Caco-2 (cell line): ENCODE data around the gene TAF15. TPM values are rescaled to one million over a fixed set of nuclear protein-coding genes. Genes with fewer than 3 reads are reported as not detected.

ENCODE experiments used
- BruUV-seq: library from RNA; stranded (reverse); fragments of 400-500 nt; replicated peaks from 2 replicates; lab custom pipeline; 2021; lab: Mats Ljungman, UMichigan
- CTCF ChIA-PET: fragments of 300-600 bp; sonication (Branson Sonifier 250); formaldehyde crosslinking; loops from one replicate; lab custom pipeline; 2022; ENCODE audit warnings: antibody characterized with exemption; lab: Charles Lee
- POLR2A ChIA-PET: fragments of 300-600 bp; sonication (Branson Sonifier 250); formaldehyde crosslinking; loops from one replicate; lab custom pipeline; 2022; ENCODE audit warnings: antibody characterized with exemption; lab: Charles Lee
- DNase-seq, 2 experiments: peaks; one replicate each; pipeline versions ENCODE4 v3.0.0 to v3.0.0-alpha.2; 2020 to 2022
- H3K27me3 ChIP-seq: replicated peaks from 2 replicates; pipeline ENCODE4 v1.6.0; 2011; ENCODE audit warnings: low read length; ENCODE audit not compliant: control insufficient read depth, insufficient read depth
- H3K36me3 ChIP-seq: 2 replicates; pipeline ENCODE4 v1.5.1; 2011; ENCODE audit warnings: low read length; ENCODE audit not compliant: control insufficient read depth, insufficient read depth
- H3K4me1 ChIP-seq: fragments of 250-450 bp; sonication (Bioruptor Pico); 2 replicates; pipeline ENCODE4 v1.5.1; 2020; ENCODE audit warnings: mild to moderate bottlenecking
- H3K4me3 ChIP-seq: 2 replicates; pipeline ENCODE4 v1.5.1; 2011; ENCODE audit warnings: low read depth, mild to moderate bottlenecking, control low read depth, low read length
- H3K9me3 ChIP-seq: fragments of 250-450 bp; sonication (Bioruptor Pico); 2 replicates; pipeline ENCODE4 v1.5.1; 2020; ENCODE audit warnings: mild to moderate bottlenecking, moderate library complexity
- H3K27ac Mint-ChIP-seq: one replicate; pipeline ENCODE4 v1.8.0; 2022; ENCODE audit warnings: mixed read lengths; ENCODE audit not compliant: unreplicated experiment
- H3K27me3 Mint-ChIP-seq: one replicate; pipeline ENCODE4 v1.8.0; 2022; ENCODE audit warnings: mixed read lengths; ENCODE audit not compliant: insufficient read depth, unreplicated experiment
- H3K36me3 Mint-ChIP-seq: one replicate; pipeline ENCODE4 v1.8.0; 2022; ENCODE audit warnings: mild to moderate bottlenecking, mixed read lengths; ENCODE audit not compliant: insufficient read depth, unreplicated experiment
- H3K4me1 Mint-ChIP-seq: one replicate; pipeline ENCODE4 v1.8.0; 2022; ENCODE audit warnings: low read depth, mixed read lengths; ENCODE audit not compliant: unreplicated experiment
- H3K4me3 Mint-ChIP-seq: one replicate; pipeline ENCODE4 v1.8.0; 2022; ENCODE audit warnings: mild to moderate bottlenecking, moderate library complexity, mixed read lengths; ENCODE audit not compliant: unreplicated experiment
- H3K9me3 Mint-ChIP-seq: one replicate; pipeline ENCODE4 v1.8.0; 2022; ENCODE audit warnings: mixed read lengths; ENCODE audit not compliant: unreplicated experiment
- CTCF ChIP-seq, 2 experiments: fragments of 200-600 bp in 1 of 2; IDR thresholded peaks; 1 replicate in 1 of 2; 2 replicates in 1 of 2; pipeline versions ENCODE4 v1.5.1 to v1.8.0; 2011 to 2022; ENCODE audit warnings: antibody characterized with exemption in 1 of 2, control low read depth in 1 of 2, inconsistent platforms in 1 of 2, low read depth in 1 of 2, low read length in 1 of 2, mild to moderate bottlenecking in 1 of 2, moderate library complexity in 1 of 2; ENCODE audit not compliant: insufficient read depth in 1 of 2, severe bottlenecking in 1 of 2, unreplicated experiment in 1 of 2
- intact Hi-C: fragments of 100-400 bp; cut with micrococcal nuclease; formaldehyde crosslinking; loops from one replicate; pipeline ENCODE4 v1.10.0; 2022; ENCODE audit not compliant: unreplicated experiment
- total RNA-seq: library from RNA; stranded (reverse); gene quantifications from 2 replicates; pipeline ENCODE4 v1.2.3, GENCODE V29; 2022

TAF15 gene
- total RNA-seq, 1 experiment from 2014 or later: 350 TPM

DNA sequence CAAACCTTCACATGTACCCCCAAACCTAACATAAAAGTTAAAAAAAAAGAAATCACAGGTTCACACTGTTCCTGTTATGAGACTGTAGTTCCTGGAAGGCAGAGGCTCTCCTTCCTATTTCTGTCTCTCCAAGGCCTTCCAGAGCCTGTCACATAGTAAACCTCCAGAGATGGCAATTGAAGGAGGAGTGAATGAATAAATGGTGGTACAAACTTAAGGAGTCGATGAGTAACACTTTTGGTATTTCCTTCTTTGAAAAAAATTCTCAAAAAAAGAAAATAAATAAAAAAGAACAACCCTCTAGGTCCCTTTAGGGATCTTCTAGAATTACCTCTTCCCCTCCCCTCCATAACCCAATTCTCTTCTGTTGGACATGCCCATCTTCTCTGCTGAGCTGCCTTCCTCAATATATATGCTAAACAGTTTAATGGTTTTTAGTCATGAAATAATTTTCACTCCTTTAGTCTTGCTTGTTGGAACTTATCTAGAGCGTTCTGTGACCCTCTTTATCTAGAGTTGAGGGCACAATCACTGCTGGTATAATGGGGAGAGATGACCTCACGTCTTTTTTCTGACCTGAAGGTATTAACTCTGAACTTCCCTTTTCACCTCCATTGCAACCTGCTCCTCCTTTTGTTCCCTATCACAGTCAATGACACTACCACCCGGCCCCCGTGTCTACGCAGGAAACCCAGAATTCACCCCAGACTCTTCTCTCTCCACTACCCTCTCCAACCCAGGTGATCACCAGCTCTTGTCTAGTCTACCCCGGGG, 1.7 kb upstream of the TAF15 start:
- ChIA-PET CTCF (interaction anchor here (1.1 to 2.4 kb wide), 5 partner anchors 11 to 60 kb away, joined by 3 to 83 read pairs (median 5); no protein-coding TSS in a partner anchor), POLR2A (no interaction called here)
- H3K27me3 Mint-ChIP-seq: no peaks in the 10 kb centered on the region
- no peaks in the 10 kb centered on the region for H3K9me3 Mint-ChIP-seq
- peak overlapping the region; percentile 92 for H3K4me3 Mint-ChIP-seq
- DNase-seq: no peak
- no peaks in the 10 kb centered on the region for H3K36me3 ChIP-seq
- H3K27me3 ChIP-seq: no peaks in the 10 kb centered on the region
- peaks cover 30% of the 10 kb centered on the region for H3K36me3 Mint-ChIP-seq
- H3K4me3 ChIP-seq: no peak overlapping the region
- no TSS peak for BruUV-seq
- TF ChIP-seq CTCF (IDR thresholded peaks at IDR 0.05; ENCODE audit: insufficient read depth in 1 of 2, low read depth in 1 of 2, low read length in 1 of 2, severe bottlenecking in 1 of 2, unreplicated experiment in 1 of 2): no peak
- peak overlapping the region; percentile 99 for H3K27ac Mint-ChIP-seq
- no peaks in the 10 kb centered on the region for H3K9me3 ChIP-seq
- peaks cover 21% of the 10 kb centered on the region for H3K4me1 Mint-ChIP-seq
- intact Hi-C loops: loop anchor here (2.0 kb wide), 1 partner anchor 221 kb away; the partner anchor contains the start of gene AP2B1
- peaks cover 12% of the 10 kb centered on the region; the same call in 1 of the 2 replicates for H3K4me1 ChIP-seq

- peak overlapping the region; percentile 99 for H3K27ac Mint-ChIP-seq
- Histone ChIP-seq H3K4me1 (peaks cover 12% of the 10 kb centered on the region; the same call in 1 of the 2 replicates), H3K9me3 (no peaks in the 10 kb centered on the region), H3K36me3 (no peaks in the 10 kb centered on the region), H3K4me3 (peak overlapping the region; percentile 53), H3K27me3 (no peaks in the 10 kb centered on the region)
- intact Hi-C loops: loop anchor here (2.0 kb wide), 1 partner anchor 222 kb away; the partner anchor contains the start of gene AP2B1
- no peak for TF ChIP-seq CTCF (IDR thresholded peaks at IDR 0.05; ENCODE audit: insufficient read depth in 1 of 2, low read depth in 1 of 2, low read length in 1 of 2, severe bottlenecking in 1 of 2, unreplicated experiment in 1 of 2)
- peaks cover 38% of the 10 kb centered on the region for H3K36me3 Mint-ChIP-seq
- BruUV-seq: TSS peak; percentile 91
- POLR2A ChIA-PET: interaction anchor here (0.5 to 2.5 kb wide), 12 partner anchors 8 to 793 kb away, joined by 3 to 44 read pairs (median 4); partner anchors contain the start of genes MMP28 and MRM1
- DNase-seq: no peak
- H3K4me1 Mint-ChIP-seq: peaks cover 18% of the 10 kb centered on the region
- H3K27me3 Mint-ChIP-seq: no peaks in the 10 kb centered on the region
- H3K4me3 Mint-ChIP-seq: peak overlapping the region; percentile 92
- CTCF ChIA-PET: interaction anchor here (0.6 to 2.4 kb wide), 13 partner anchors 9 to 230 kb away, joined by 3 to 83 read pairs (median 4); partner anchors contain the start of genes PEX12 and RASL10B
- no peaks in the 10 kb centered on the region for H3K9me3 Mint-ChIP-seq
Measured at GRCh38 chr17:35808240-35808961, 883 bp upstream of the TAF15 start.
